H9 (cell line): ENCODE results near the gene PLCB1. TPM values are rescaled to one million over a fixed set of nuclear protein-coding genes. Genes with fewer than 3 reads are reported as not detected.

Source experiments
- DNase-seq: peaks from one replicate; pipeline ENCODE4 v3.0.0-alpha.2; 2017
- H2AFZ ChIP-seq: one replicate; pipeline ENCODE4 v1.6.1; 2013; ENCODE audit warnings: mild to moderate bottlenecking, low read length, control low read depth, moderate library complexity
- H2AK5ac ChIP-seq: 2 replicates; pipeline ENCODE4 v1.6.1; 2013; ENCODE audit warnings: low read length, control low read depth, mixed read lengths; ENCODE audit not compliant: insufficient read length
- H2BK120ac ChIP-seq: one replicate; pipeline ENCODE4 v1.6.1; 2013; ENCODE audit warnings: low read depth, mild to moderate bottlenecking, low read length, control low read depth, inconsistent platforms; ENCODE audit not compliant: poor library complexity, severe bottlenecking
- H2BK12ac ChIP-seq: 2 replicates; pipeline ENCODE4 v1.6.1; 2013; ENCODE audit warnings: low read length, control low read depth, mixed read lengths, low read depth; ENCODE audit not compliant: insufficient read length
- H2BK15ac ChIP-seq: 2 replicates; pipeline ENCODE4 v1.6.1; 2013; ENCODE audit warnings: low read depth, low read length, control low read depth
- H2BK20ac ChIP-seq: one replicate; pipeline ENCODE4 v1.6.1; 2013; ENCODE audit warnings: low read depth, mild to moderate bottlenecking, low read length, control low read depth, inconsistent platforms; ENCODE audit not compliant: poor library complexity, severe bottlenecking
- H2BK5ac ChIP-seq: 2 replicates; pipeline ENCODE4 v1.6.1; 2013; ENCODE audit warnings: low read length, control low read depth, mixed read lengths; ENCODE audit not compliant: insufficient read length
- H3K14ac ChIP-seq: 2 replicates; pipeline ENCODE4 v1.6.1; 2013; ENCODE audit warnings: low read length, control low read depth; ENCODE audit not compliant: insufficient read depth
- H3K18ac ChIP-seq: 2 replicates; pipeline ENCODE4 v1.6.1; 2013; ENCODE audit warnings: low read depth, mild to moderate bottlenecking, mixed read lengths, low read length, control low read depth; ENCODE audit not compliant: insufficient read length
- H3K23ac ChIP-seq: 2 replicates; pipeline ENCODE4 v1.6.1; 2013; ENCODE audit warnings: low read length, control low read depth, mixed read lengths, low read depth; ENCODE audit not compliant: insufficient read length
- H3K23me2 ChIP-seq: 2 replicates; pipeline ENCODE4 v1.6.1; 2013; ENCODE audit warnings: low read depth, mild to moderate bottlenecking, mixed read lengths, low read length, control low read depth; ENCODE audit not compliant: insufficient read length, poor library complexity, severe bottlenecking
- H3K27ac ChIP-seq: 2 replicates; pipeline ENCODE4 v1.5.1; 2013; ENCODE audit warnings: low read length, control low read depth, mixed read lengths, low read depth; ENCODE audit not compliant: insufficient read length
- H3K27me3 ChIP-seq: 2 replicates; pipeline ENCODE4 v1.6.1; 2013; ENCODE audit warnings: low read length, control low read depth, inconsistent platforms; ENCODE audit not compliant: insufficient read depth
- H3K4ac ChIP-seq: 2 replicates; pipeline ENCODE4 v1.6.1; 2013; ENCODE audit warnings: low read depth, mild to moderate bottlenecking, control low read depth, inconsistent platforms, low read length, moderate library complexity
- H3K4me1 ChIP-seq: 2 replicates; pipeline ENCODE4 v1.6.1; 2013; ENCODE audit warnings: low read length, control low read depth, inconsistent platforms; ENCODE audit not compliant: insufficient read depth
- H3K4me2 ChIP-seq: 2 replicates; pipeline ENCODE4 v1.6.1; 2013; ENCODE audit warnings: low read length, control low read depth, mixed read lengths; ENCODE audit not compliant: insufficient read length, insufficient read depth
- H3K56ac ChIP-seq: 2 replicates; pipeline ENCODE4 v1.6.1; 2013; ENCODE audit warnings: low read depth, mild to moderate bottlenecking, mixed read lengths, low read length, control low read depth; ENCODE audit not compliant: insufficient read length
- H3K79me1 ChIP-seq: 2 replicates; pipeline ENCODE4 v1.6.1; 2013; ENCODE audit warnings: low read depth, mild to moderate bottlenecking, moderate library complexity, low read length, control low read depth, inconsistent platforms; ENCODE audit not compliant: insufficient read depth, poor library complexity, severe bottlenecking
- H3K79me2 ChIP-seq: 2 replicates; pipeline ENCODE4 v1.6.1; 2013; ENCODE audit warnings: low read length, control low read depth, inconsistent platforms; ENCODE audit not compliant: insufficient read depth
- H3K9ac ChIP-seq: 2 replicates; pipeline ENCODE4 v1.6.1; 2013; ENCODE audit warnings: low read length, control low read depth, mixed read lengths; ENCODE audit not compliant: insufficient read length; ENCODE audit errors: extremely low read depth
- H3K9me3 ChIP-seq: one replicate; pipeline ENCODE4 v1.6.1; 2013; ENCODE audit warnings: low read depth, low read length, inconsistent platforms; ENCODE audit not compliant: control insufficient read depth
- H3T11ph ChIP-seq: one replicate; pipeline ENCODE4 v1.6.1; 2013; ENCODE audit warnings: mild to moderate bottlenecking, low read length, control low read depth, inconsistent platforms
- H4K20me1 ChIP-seq: one replicate; pipeline ENCODE4 v1.6.1; 2013; ENCODE audit not compliant: control insufficient read depth, insufficient read length, insufficient read depth
- H4K5ac ChIP-seq: 2 replicates; pipeline ENCODE4 v1.6.1; 2013; ENCODE audit warnings: low read depth, mild to moderate bottlenecking, mixed read lengths, low read length, control low read depth; ENCODE audit not compliant: insufficient read length
- H4K8ac ChIP-seq: replicated peaks from 2 replicates; pipeline ENCODE4 v1.6.1; 2013; ENCODE audit warnings: low read length, control low read depth, mixed read lengths, low read depth; ENCODE audit not compliant: insufficient read length
- H4K91ac ChIP-seq: 2 replicates; pipeline ENCODE4 v1.6.1; 2013; ENCODE audit warnings: low read depth, mild to moderate bottlenecking, moderate library complexity, mixed read lengths, low read length, control low read depth; ENCODE audit not compliant: insufficient read length
- H3K27ac Mint-ChIP-seq, 3 experiments: 2 replicates in 2 of 3; 3 replicates in 1 of 3; pipeline ENCODE4 v1.8.0; 2020 to 2021; ENCODE audit warnings: mixed read lengths in 3 of 3, mild to moderate bottlenecking in 1 of 3, moderate library complexity in 1 of 3
- H3K27me3 Mint-ChIP-seq: 2 replicates; pipeline ENCODE4 v1.8.0; 2021; ENCODE audit warnings: low read depth, mild to moderate bottlenecking, moderate library complexity, mixed read lengths
- H3K36me3 Mint-ChIP-seq, 3 experiments: 2 replicates in 2 of 3; 3 replicates in 1 of 3; pipeline ENCODE4 v1.8.0; 2020 to 2021; ENCODE audit warnings: low read depth in 3 of 3, mixed read lengths in 3 of 3; ENCODE audit not compliant: insufficient read depth in 1 of 3
- H3K4me1 Mint-ChIP-seq, 2 experiments: 2 replicates each; pipeline ENCODE4 v1.8.0; 2020; ENCODE audit warnings: mixed read lengths in 2 of 2
- H3K4me3 Mint-ChIP-seq, 2 experiments: 2 replicates in 1 of 2; 3 replicates in 1 of 2; pipeline ENCODE4 v1.8.0; 2020 to 2021; ENCODE audit warnings: mild to moderate bottlenecking in 2 of 2, mixed read lengths in 2 of 2, moderate library complexity in 1 of 2
- H3K9me3 Mint-ChIP-seq, 2 experiments: 2 replicates in 1 of 2; 3 replicates in 1 of 2; pipeline ENCODE4 v1.8.0; 2020; ENCODE audit warnings: mild to moderate bottlenecking in 2 of 2, mixed read lengths in 2 of 2, moderate library complexity in 1 of 2
- WGBS: extraction: QIAGEN DNeasy Blood & Tissue Kit; methylation state at CpG from one replicate; pipeline ENCODE4 v1.1.7; 2013; ENCODE audit warnings: missing lambda C conversion rate, low lambda C conversion rate, mixed read lengths; ENCODE audit not compliant: insufficient read length; ENCODE audit errors: extremely low coverage; 5-methylcytosine and 5-hydroxymethylcytosine counted together
- total RNA-seq: library from RNA; stranded (reverse); gene quantifications from 2 replicates; pipeline ENCODE4 v1.2.1, GENCODE V29; 2021
- TF ChIP-seq, protein P1 (sequence below): fragments of 200-600 bp; sonication (generic); conservative IDR thresholded peaks from 3 replicates; pipeline ENCODE4 v1.8.0; 2021; ENCODE audit warnings: antibody characterized with exemption, mild to moderate bottlenecking

Gene PLCB1
- total RNA-seq, 1 experiment from 2014 or later = 11.5 TPM

GRCh38 chr20:8578161-8578865 lies 446.2 kb downstream of the PLCB1 start:
- WGBS = no CpG with 5 or more reads among the region's 3 CpGs
- Histone ChIP-seq H2AK5ac (no peak overlapping the region), H3K9me3 (no peaks in the 10 kb centered on the region), H4K20me1 (no peaks in the 10 kb centered on the region), H3K79me2 (no peaks in the 10 kb centered on the region), H2BK120ac (no peak overlapping the region), H2BK5ac (no peak overlapping the region), H3K14ac (no peak overlapping the region), H3K4ac (no peak overlapping the region), H4K5ac (no peak overlapping the region), H3K79me1 (no peaks in the 10 kb centered on the region), H4K8ac (no peak overlapping the region), H3K56ac (no peak overlapping the region), H2AFZ (no peak overlapping the region), H3K27ac (no peak overlapping the region), H3K4me2 (no peak overlapping the region), H3K27me3 (no peaks in the 10 kb centered on the region), H2BK15ac (no peak overlapping the region), H3K18ac (no peak overlapping the region), H3K23me2 (no peaks in the 10 kb centered on the region), H3K4me1 (0 out of 2 replicates have a peak, but pooled peaks cover 4% of the 10 kb centered on the region), H3K23ac (no peak overlapping the region), H2BK12ac (no peak overlapping the region), H2BK20ac (no peak overlapping the region), H3K9ac (no peak overlapping the region), H3T11ph (no peak overlapping the region), H4K91ac (no peak overlapping the region)
- TF ChIP-seq, protein P1, sequence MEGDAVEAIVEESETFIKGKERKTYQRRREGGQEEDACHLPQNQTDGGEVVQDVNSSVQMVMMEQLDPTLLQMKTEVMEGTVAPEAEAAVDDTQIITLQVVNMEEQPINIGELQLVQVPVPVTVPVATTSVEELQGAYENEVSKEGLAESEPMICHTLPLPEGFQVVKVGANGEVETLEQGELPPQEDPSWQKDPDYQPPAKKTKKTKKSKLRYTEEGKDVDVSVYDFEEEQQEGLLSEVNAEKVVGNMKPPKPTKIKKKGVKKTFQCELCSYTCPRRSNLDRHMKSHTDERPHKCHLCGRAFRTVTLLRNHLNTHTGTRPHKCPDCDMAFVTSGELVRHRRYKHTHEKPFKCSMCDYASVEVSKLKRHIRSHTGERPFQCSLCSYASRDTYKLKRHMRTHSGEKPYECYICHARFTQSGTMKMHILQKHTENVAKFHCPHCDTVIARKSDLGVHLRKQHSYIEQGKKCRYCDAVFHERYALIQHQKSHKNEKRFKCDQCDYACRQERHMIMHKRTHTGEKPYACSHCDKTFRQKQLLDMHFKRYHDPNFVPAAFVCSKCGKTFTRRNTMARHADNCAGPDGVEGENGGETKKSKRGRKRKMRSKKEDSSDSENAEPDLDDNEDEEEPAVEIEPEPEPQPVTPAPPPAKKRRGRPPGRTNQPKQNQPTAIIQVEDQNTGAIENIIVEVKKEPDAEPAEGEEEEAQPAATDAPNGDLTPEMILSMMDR = no peak
- Mint-ChIP-seq H3K4me3 (no peak overlapping the region), H3K36me3 (no peaks in the 10 kb centered on the region), H3K9me3 (no peaks in the 10 kb centered on the region; a peak in 1 of 5 replicates), H3K27me3 (no peaks in the 10 kb centered on the region), H3K4me1 (peaks cover 3 to 9% of the 10 kb centered on the region in 2 experiments), H3K27ac (no peak overlapping the region)
- DNase-seq = no peak
